ENCODE results near the gene GPT2. TPM values are rescaled to one million over a fixed set of nuclear protein-coding genes. Genes with fewer than 3 reads are reported as not detected.

Gene GPT2
- total and polyA plus RNA-seq, 2 donors (not counting 3 experiments of a cell fraction or from before 2014, with no cell fraction given): 10.8 to 17.9 TPM

GRCh38 chr16:46914556-46915201, 30.5 kb downstream of the GPT2 start:
- DNase-seq (ENCODE audit: low read depth, low spot score): no peak
- Histone ChIP-seq H3K36me3 (ENCODE audit: control insufficient read depth in 2 of 2, extremely low read depth in 1 of 2, insufficient read depth in 2 of 2, low read length in 2 of 2) (peaks cover 0 to 9% of the 10 kb centered on the region in 2 experiments), H3K4me3 (replicated peaks in 1 of 3; ENCODE audit: insufficient read depth in 1 of 3, low read depth in 1 of 3, low read length in 3 of 3) (no peak overlapping the region), H2AFZ (ENCODE audit: low read depth, low read length) (no peak overlapping the region), H3K79me2 (ENCODE audit: control insufficient read depth, insufficient read depth, low read length) (no peaks in the 10 kb centered on the region), H3K4me2 (ENCODE audit: insufficient read depth, low read length) (no peak overlapping the region), H3K4me1 (ENCODE audit: control insufficient read depth, extremely low read depth, insufficient read depth, low read length) (no peaks in the 10 kb centered on the region), H3K9me3 (replicated peaks; ENCODE audit: control insufficient read depth, insufficient read depth, low read length) (no peaks in the 10 kb centered on the region), H4K20me1 (replicated peaks; ENCODE audit: control insufficient read depth, extremely low read depth, insufficient read depth, low read length) (no peaks in the 10 kb centered on the region), H3K9me1 (replicated peaks; ENCODE audit: control insufficient read depth, extremely low read depth, insufficient read depth, low read length) (no peaks in the 10 kb centered on the region), H3K27ac (ENCODE audit: insufficient read depth, low read depth, low read length) (no peak overlapping the region), H3K27me3 (ENCODE audit: control insufficient read depth in 2 of 2, insufficient read depth in 2 of 2, low read length in 2 of 2) (no peaks in the 10 kb centered on the region), H3K9ac (replicated peaks; ENCODE audit: extremely low read depth, insufficient read depth, low read length) (no peak overlapping the region)
- no peak for TF ChIP-seq POLR2AphosphoS5 (IDR thresholded peaks at IDR 0.05; ENCODE audit: insufficient read depth, low read depth, low read length)
- TF ChIP-seq, protein P1, sequence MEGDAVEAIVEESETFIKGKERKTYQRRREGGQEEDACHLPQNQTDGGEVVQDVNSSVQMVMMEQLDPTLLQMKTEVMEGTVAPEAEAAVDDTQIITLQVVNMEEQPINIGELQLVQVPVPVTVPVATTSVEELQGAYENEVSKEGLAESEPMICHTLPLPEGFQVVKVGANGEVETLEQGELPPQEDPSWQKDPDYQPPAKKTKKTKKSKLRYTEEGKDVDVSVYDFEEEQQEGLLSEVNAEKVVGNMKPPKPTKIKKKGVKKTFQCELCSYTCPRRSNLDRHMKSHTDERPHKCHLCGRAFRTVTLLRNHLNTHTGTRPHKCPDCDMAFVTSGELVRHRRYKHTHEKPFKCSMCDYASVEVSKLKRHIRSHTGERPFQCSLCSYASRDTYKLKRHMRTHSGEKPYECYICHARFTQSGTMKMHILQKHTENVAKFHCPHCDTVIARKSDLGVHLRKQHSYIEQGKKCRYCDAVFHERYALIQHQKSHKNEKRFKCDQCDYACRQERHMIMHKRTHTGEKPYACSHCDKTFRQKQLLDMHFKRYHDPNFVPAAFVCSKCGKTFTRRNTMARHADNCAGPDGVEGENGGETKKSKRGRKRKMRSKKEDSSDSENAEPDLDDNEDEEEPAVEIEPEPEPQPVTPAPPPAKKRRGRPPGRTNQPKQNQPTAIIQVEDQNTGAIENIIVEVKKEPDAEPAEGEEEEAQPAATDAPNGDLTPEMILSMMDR (IDR thresholded peaks at IDR 0.05; ENCODE audit: extremely low read depth in 1 of 2, insufficient read depth in 1 of 2, low read depth in 1 of 2, low read length in 2 of 2): no peak
- no peak for TF ChIP-seq MYC (IDR thresholded peaks at IDR 0.05; ENCODE audit: low read depth, low read length)
- TF ChIP-seq JUN (IDR thresholded peaks at IDR 0.05; ENCODE audit: borderline replicate concordance, insufficient read depth, insufficient read length, low read depth): no peak
- TF ChIP-seq, protein P2, sequence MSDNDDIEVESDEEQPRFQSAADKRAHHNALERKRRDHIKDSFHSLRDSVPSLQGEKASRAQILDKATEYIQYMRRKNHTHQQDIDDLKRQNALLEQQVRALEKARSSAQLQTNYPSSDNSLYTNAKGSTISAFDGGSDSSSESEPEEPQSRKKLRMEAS (IDR thresholded peaks at IDR 0.05; ENCODE audit: insufficient read depth, insufficient read length): no peak
- TF ChIP-seq POLR2A (IDR thresholded peaks at IDR 0.05; ENCODE audit: low read depth, low read length): no peak
- no peak for TF ChIP-seq FOS (IDR thresholded peaks at IDR 0.05; ENCODE audit: borderline replicate concordance, insufficient read depth, low read length)
- no peak for TF ChIP-seq EZH2 (IDR thresholded peaks at IDR 0.05; ENCODE audit: borderline replicate concordance, low read depth, low read length, severe bottlenecking)
- FAIRE-seq: no peak
- POLR2A ChIA-PET: no interaction called here
- intact Hi-C loops (cut with micrococcal nuclease) (no loop called here), dilution Hi-C loops (cut with MboI; ENCODE audit: extremely low pct_ligation_motif_present, low sequenced_read_pairs) (no loop called here)
- CTCF ChIA-PET: interaction anchor here (1.3 to 12.9 kb wide), 2 partner anchors 63 to 241 kb away, joined by 4 to 401 read pairs; no protein-coding TSS in a partner anchor
- no TSS peak for BruUV-seq (replicated peaks)

Data from endothelial cell of umbilical vein (primary cell).